Erythroblast (primary cell): ENCODE results near the gene GRIK4.

ENCODE experiments used
- GATA1 ChIP-seq: IDR thresholded peaks from 2 replicates; pipeline ENCODE4 v1.6.1; 2011; ENCODE audit warnings: low read depth, mild to moderate bottlenecking, control low read depth, low read length, moderate library complexity
- POLR2A ChIP-seq: IDR thresholded peaks from 2 replicates; pipeline ENCODE4 v1.6.1; 2011; ENCODE audit warnings: mild to moderate bottlenecking, low read length

- no peak for TF ChIP-seq POLR2A
- no peak for TF ChIP-seq GATA1
Measured at GRCh38 chr11:120794748-120795147, 283.2 kb downstream of the GRIK4 start.
